ENCODE data around the gene ABCA3. TPM values are rescaled to one million over a fixed set of nuclear protein-coding genes. Genes with fewer than 3 reads are reported as not detected.
A peak's percentile ranks its signal among the peaks of the same experiment; 100 is the strongest.

ABCA3 gene
- total RNA-seq, 2 experiments from 2014 or later = 7.0 to 7.7 TPM

DNA sequence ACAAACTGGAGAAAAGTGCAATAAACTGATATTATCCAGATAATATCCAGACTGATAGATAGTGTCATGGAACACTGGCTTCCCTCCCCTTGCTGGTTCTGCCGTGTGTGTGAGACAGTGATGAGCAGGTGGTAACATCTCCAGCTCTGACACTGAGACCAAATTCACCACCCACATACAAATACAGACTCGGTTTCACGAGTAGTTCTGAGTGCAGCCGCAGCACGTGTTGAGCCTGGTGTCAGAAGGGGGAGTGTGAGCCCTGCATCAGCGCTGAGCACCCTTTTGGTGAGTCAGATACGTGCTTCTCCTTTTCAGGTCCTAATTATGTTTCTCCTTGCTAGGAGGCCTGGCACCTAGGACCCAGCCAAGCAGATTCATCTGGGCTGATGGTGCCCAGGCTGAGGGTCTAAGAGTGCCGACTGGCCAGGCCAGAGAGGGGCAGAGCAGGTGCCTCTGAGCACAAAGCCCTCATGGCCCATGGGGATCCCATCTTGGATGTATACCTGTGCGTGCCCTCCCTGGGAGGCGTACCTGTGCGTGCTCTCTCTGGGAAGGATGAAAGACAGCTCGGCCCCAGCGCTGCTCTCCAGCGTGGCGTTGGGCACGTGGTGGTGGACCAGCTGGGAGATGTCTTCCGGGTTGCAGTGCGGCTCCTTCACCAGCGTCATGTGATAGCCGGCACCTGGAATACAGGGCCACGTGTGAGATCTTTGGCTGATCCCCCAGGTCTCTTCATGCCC lies 45.3 kb downstream of the ABCA3 start:
- Histone ChIP-seq H3K4me3 (ENCODE audit: low read length) (no peak overlapping the region), H3K4me1 (ENCODE audit: insufficient read depth, low read length) (peaks cover 3% of the 10 kb centered on the region), H3K27me3 (ENCODE audit: control insufficient read depth in 1 of 2, insufficient read depth in 2 of 2, low read length in 2 of 2) (no peaks in the 10 kb centered on the region), H3K36me3 (ENCODE audit: insufficient read depth, low read length) (peaks cover 3% of the 10 kb centered on the region), H3K27ac (ENCODE audit: low read depth in 1 of 2, low read length in 2 of 2) (no peak overlapping the region), H3K9me3 (ENCODE audit: control insufficient read depth in 1 of 2, insufficient read depth in 1 of 2, low read length in 2 of 2) (no peaks in the 10 kb centered on the region)
- CTCF ChIA-PET = no interaction called here
- POLR2A ChIA-PET = interaction anchor here (0.7 kb wide), 1 partner anchor 134 kb away, joined by 3 read pairs; the partner anchor contains the start of gene CCNF
- ATAC-seq (ENCODE audit: poor library complexity) (no peak), DNase-seq (peak in 1 of 14 experiments; percentile 29)
- no peaks in the 10 kb centered on the region for H3K27me3 Mint-ChIP-seq
- no peak overlapping the region for H3K27ac Mint-ChIP-seq
- intact Hi-C loops (cut with DNase I, micrococcal nuclease) = no loop called here
- no peak overlapping the region for H3K4me3 Mint-ChIP-seq
- H3K4me1 Mint-ChIP-seq (ENCODE audit: low read depth) = no peaks in the 10 kb centered on the region
- no peaks in the 10 kb centered on the region for H3K9me3 Mint-ChIP-seq
- TF ChIP-seq, protein P1, sequence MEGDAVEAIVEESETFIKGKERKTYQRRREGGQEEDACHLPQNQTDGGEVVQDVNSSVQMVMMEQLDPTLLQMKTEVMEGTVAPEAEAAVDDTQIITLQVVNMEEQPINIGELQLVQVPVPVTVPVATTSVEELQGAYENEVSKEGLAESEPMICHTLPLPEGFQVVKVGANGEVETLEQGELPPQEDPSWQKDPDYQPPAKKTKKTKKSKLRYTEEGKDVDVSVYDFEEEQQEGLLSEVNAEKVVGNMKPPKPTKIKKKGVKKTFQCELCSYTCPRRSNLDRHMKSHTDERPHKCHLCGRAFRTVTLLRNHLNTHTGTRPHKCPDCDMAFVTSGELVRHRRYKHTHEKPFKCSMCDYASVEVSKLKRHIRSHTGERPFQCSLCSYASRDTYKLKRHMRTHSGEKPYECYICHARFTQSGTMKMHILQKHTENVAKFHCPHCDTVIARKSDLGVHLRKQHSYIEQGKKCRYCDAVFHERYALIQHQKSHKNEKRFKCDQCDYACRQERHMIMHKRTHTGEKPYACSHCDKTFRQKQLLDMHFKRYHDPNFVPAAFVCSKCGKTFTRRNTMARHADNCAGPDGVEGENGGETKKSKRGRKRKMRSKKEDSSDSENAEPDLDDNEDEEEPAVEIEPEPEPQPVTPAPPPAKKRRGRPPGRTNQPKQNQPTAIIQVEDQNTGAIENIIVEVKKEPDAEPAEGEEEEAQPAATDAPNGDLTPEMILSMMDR (IDR thresholded peaks at IDR 0.05) = no peak
- H3K36me3 Mint-ChIP-seq (ENCODE audit: low read depth) = peaks cover 7% of the 10 kb centered on the region

DNA sequence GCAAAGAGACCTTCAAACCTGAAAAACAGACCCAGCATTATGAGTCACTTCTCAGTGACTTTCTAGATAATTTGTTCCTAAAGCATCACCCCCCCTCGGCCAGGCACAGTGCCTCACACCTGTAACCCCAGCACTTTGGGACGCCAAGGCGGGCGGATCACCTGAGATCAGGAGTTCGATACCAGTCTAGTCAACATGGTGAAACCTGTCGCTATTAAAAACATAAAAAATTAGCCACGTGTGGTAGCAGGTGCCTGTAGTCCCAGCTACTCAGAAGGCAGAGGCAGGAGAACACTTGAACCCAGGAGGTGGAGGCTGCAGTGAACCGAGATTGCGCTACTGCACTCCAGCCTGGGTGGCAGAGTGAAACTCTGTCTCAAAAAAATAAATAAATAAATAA lies 48.3 kb downstream of the ABCA3 start:
- H3K36me3 ChIP-seq (ENCODE audit: insufficient read depth, low read length) = peaks cover 7% of the 10 kb centered on the region
- H3K36me3 Mint-ChIP-seq (ENCODE audit: low read depth) = peaks cover 7% of the 10 kb centered on the region
- no peak overlapping the region for H3K4me3 Mint-ChIP-seq
- TF ChIP-seq, protein P1 (IDR thresholded peaks at IDR 0.05) = no peak
- POLR2A ChIA-PET = no interaction called here
- no peak overlapping the region for H3K27ac ChIP-seq (ENCODE audit: low read depth in 1 of 2, low read length in 2 of 2)
- ATAC-seq (ENCODE audit: poor library complexity) (no peak), DNase-seq (no peak)
- no peaks in the 10 kb centered on the region for H3K27me3 ChIP-seq (ENCODE audit: control insufficient read depth in 1 of 2, insufficient read depth in 2 of 2, low read length in 2 of 2)
- intact Hi-C loops (cut with DNase I, micrococcal nuclease) = no loop called here
- H3K4me1 Mint-ChIP-seq (ENCODE audit: low read depth) = no peaks in the 10 kb centered on the region
- H3K9me3 ChIP-seq (ENCODE audit: control insufficient read depth in 1 of 2, insufficient read depth in 1 of 2, low read length in 2 of 2) = no peaks in the 10 kb centered on the region
- H3K9me3 Mint-ChIP-seq = no peaks in the 10 kb centered on the region
- CTCF ChIA-PET = no interaction called here
- H3K27me3 Mint-ChIP-seq = no peaks in the 10 kb centered on the region
- no peak overlapping the region for H3K27ac Mint-ChIP-seq
- H3K4me3 ChIP-seq (ENCODE audit: low read length) = no peak overlapping the region
- peaks cover 3% of the 10 kb centered on the region for H3K4me1 ChIP-seq (ENCODE audit: insufficient read depth, low read length)

DNA sequence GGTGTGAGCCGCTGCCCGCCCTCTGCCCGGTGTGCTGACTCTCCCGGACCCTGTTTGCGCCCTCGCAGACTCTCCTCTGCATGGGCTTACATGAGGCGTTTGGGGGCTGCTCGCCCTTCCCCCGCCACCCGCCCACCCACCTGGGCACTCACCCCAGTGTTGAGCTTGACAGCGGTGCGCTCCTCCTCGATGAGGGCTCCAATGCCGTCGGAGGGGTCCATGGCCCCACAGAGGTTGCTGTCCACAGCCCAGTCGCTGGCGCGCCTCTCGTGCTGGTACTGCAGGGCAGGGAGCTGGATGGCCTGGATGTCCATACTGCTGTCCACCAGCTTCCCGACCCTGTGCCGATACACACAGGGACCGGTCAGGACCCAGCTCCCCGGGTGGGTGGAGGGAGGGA lies 51.2 kb downstream of the ABCA3 start:
- Histone ChIP-seq H3K36me3 (ENCODE audit: insufficient read depth, low read length) (peaks cover 5% of the 10 kb centered on the region), H3K4me3 (ENCODE audit: low read length) (no peak overlapping the region), H3K27me3 (ENCODE audit: control insufficient read depth in 1 of 2, insufficient read depth in 2 of 2, low read length in 2 of 2) (no peaks in the 10 kb centered on the region), H3K9me3 (ENCODE audit: control insufficient read depth in 1 of 2, insufficient read depth in 1 of 2, low read length in 2 of 2) (no peaks in the 10 kb centered on the region), H3K27ac (ENCODE audit: low read depth in 1 of 2, low read length in 2 of 2) (no peak overlapping the region), H3K4me1 (ENCODE audit: insufficient read depth, low read length) (no peaks in the 10 kb centered on the region)
- ATAC-seq (ENCODE audit: poor library complexity) (no peak), DNase-seq (no peak)
- H3K4me3 Mint-ChIP-seq = no peak overlapping the region
- ChIA-PET POLR2A (no interaction called here), CTCF (no interaction called here)
- H3K36me3 Mint-ChIP-seq (ENCODE audit: low read depth) = no peaks in the 10 kb centered on the region
- no peaks in the 10 kb centered on the region for H3K27me3 Mint-ChIP-seq
- TF ChIP-seq, protein P1 (IDR thresholded peaks at IDR 0.05) = no peak
- intact Hi-C loops (cut with DNase I, micrococcal nuclease) = no loop called here
- H3K9me3 Mint-ChIP-seq = no peaks in the 10 kb centered on the region
- H3K27ac Mint-ChIP-seq = no peak overlapping the region
- no peaks in the 10 kb centered on the region for H3K4me1 Mint-ChIP-seq (ENCODE audit: low read depth)
